Activated T-helper 2 cell treated with anti-CD3 and anti-CD28 coated beads, Interferon-gamma antibody, Interleukin-2, Interleukin-4, amounts not matched to agents 10 μg/mL and 5 μg/mL and 100 μg/mL, durations not matched to agents 14 hours and 24 hours and 36 hours (primary cell): ENCODE results near the gene CHST14. TPM values are rescaled to one million over a fixed set of nuclear protein-coding genes. Genes with fewer than 3 reads are reported as not detected.
"Not testable (repeated sequence)": the region's sequence is repeated elsewhere in the genome, so short reads cannot be mapped to it uniquely, and the experiment has no call there.

Experiments
- DNase-seq: peaks from one replicate; pipeline ENCODE4 v3.0.0; 2021; ENCODE audit warnings: low spot score
- H3K27ac Mint-ChIP-seq: one replicate; pipeline ENCODE4 v1.8.0; 2021; ENCODE audit warnings: mixed read lengths
- H3K27me3 Mint-ChIP-seq: one replicate; pipeline ENCODE4 v1.8.0; 2021; ENCODE audit warnings: low read depth, mixed read lengths
- H3K36me3 Mint-ChIP-seq: one replicate; pipeline ENCODE4 v1.8.0; 2021; ENCODE audit warnings: low read depth, mixed read lengths
- H3K4me1 Mint-ChIP-seq: one replicate; pipeline ENCODE4 v1.8.0; 2021; ENCODE audit warnings: low read depth, mixed read lengths
- H3K4me3 Mint-ChIP-seq: one replicate; pipeline ENCODE4 v1.8.0; 2021; ENCODE audit warnings: low read depth, mild to moderate bottlenecking, moderate library complexity, mixed read lengths
- H3K9me3 Mint-ChIP-seq: one replicate; pipeline ENCODE4 v1.8.0; 2021; ENCODE audit warnings: mixed read lengths
- intact Hi-C: fragments of 100-400 bp; cut with micrococcal nuclease; formaldehyde crosslinking; loops from one replicate; pipeline ENCODE4 v1.15.1; 2023
- total RNA-seq: library from RNA; stranded (reverse); gene quantifications from 2 replicates; pipeline ENCODE4 v1.2.3, GENCODE V29; 2022

Gene CHST14
- total RNA-seq, 1 donor from 2014 or later = 11.8 TPM

DNA sequence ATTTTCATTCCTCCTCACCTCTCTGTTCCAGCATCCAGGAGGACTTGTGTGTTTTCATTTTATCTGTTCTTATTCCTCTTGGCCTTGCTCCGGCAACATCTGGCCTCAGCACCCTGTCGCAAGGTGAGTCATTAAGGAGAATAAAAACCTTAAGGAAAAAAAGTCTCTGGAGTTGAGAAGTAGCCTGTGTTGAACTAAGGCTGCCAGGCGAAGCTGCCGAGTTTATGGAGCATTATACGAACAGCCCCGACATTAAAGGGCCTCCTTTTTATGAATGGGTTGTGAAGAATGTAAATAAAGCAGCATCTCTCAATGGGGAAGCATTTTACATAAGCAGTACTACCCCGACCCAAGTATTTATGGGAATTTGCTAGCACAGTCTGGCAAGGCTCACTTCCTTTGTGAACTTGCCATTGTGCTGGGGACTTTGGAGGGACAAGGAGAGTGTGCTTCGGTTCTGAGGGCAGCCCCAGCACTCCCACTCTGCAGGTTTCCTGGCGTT lies 25.3 kb upstream of the CHST14 start:
- intact Hi-C loops = no loop called here
- DNase-seq = no peak
- peaks cover 34% of the 10 kb centered on the region for H3K4me1 Mint-ChIP-seq
- H3K27me3 Mint-ChIP-seq = peaks cover 16% of the 10 kb centered on the region
- peaks cover 17% of the 10 kb centered on the region for H3K36me3 Mint-ChIP-seq
- no peaks in the 10 kb centered on the region for H3K9me3 Mint-ChIP-seq
- H3K27ac Mint-ChIP-seq = no peak overlapping the region
- no peak overlapping the region for H3K4me3 Mint-ChIP-seq

DNA sequence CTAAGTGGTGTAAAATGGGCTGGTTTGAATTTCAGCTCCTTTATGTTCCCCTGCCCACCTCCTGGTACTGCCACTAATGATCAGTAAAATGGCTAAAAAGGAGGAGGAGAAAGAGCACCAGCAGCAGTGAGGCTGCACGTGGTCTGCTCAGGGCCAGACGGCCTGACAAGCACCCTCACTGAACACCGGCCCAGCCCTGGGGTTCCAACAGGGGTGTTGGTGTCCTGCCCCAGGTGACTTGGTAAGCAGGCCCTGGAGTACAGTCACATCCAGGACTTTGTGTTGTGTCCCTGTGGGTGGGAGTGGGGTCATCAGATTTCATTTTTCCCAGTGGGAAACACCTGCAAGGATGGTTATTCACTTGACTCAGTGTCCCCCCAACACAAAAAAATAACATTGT lies 24.6 kb upstream of the CHST14 start:
- DNase-seq = no peak
- Mint-ChIP-seq H3K4me1 (peaks cover 36% of the 10 kb centered on the region), H3K27ac (no peak overlapping the region), H3K27me3 (peaks cover 16% of the 10 kb centered on the region), H3K4me3 (no peak overlapping the region), H3K9me3 (no peaks in the 10 kb centered on the region), H3K36me3 (peaks cover 17% of the 10 kb centered on the region)
- intact Hi-C loops = no loop called here

DNA sequence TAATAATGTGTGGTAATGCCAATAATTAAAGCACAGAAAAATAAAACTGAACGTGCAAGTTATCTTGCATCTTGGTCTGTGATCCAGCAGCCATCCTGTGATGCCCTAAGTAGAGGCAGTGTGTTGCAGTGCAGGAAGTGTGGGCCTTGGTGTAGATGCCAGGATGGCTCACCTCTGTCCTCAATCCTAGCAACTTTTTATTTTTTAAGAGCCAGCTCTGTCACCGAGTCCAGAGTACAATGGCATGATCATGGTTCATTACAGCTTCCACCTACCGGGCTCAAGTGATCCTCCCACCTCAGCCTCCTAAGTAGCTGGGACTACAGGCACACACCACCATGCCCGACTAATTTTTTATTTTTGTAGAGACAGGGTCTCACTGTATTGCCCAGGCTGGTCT lies 22.4 kb upstream of the CHST14 start:
- no peak overlapping the region for H3K27ac Mint-ChIP-seq
- H3K4me1 Mint-ChIP-seq = peaks cover 47% of the 10 kb centered on the region
- H3K27me3 Mint-ChIP-seq = peaks cover 6% of the 10 kb centered on the region

DNA sequence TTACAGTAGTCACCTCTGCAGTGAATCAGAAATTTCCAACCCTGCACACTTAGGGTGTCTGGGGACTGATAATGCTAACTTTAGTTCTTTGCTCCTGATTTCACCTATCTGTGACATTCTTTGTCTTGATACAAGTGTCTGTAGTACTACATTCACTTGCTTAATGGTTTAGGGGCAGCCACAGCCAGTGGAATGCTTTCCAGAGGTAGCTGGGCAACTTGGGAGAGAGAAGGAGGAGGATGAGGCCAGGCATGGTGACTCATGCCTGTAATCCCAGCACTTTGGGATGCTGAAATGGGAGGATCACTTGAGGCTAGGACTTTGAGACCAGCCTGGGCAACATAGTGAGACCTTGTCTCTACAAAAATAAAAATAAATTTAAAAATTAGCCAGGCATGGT lies 21.5 kb upstream of the CHST14 start:
- intact Hi-C loops = no loop called here
- Mint-ChIP-seq H3K4me1 (peaks cover 48% of the 10 kb centered on the region), H3K9me3 (no peaks in the 10 kb centered on the region), H3K27ac (no peak overlapping the region), H3K4me3 (no peak overlapping the region), H3K27me3 (no peaks in the 10 kb centered on the region), H3K36me3 (peaks cover 3% of the 10 kb centered on the region)
- no peak for DNase-seq

More for the DNA sequence above, 22.4 kb upstream of the CHST14 start:
- intact Hi-C loops = no loop called here
- DNase-seq = no peak
- no peak overlapping the region for H3K4me3 Mint-ChIP-seq
- peaks cover 10% of the 10 kb centered on the region for H3K36me3 Mint-ChIP-seq
- no peaks in the 10 kb centered on the region for H3K9me3 Mint-ChIP-seq

DNA sequence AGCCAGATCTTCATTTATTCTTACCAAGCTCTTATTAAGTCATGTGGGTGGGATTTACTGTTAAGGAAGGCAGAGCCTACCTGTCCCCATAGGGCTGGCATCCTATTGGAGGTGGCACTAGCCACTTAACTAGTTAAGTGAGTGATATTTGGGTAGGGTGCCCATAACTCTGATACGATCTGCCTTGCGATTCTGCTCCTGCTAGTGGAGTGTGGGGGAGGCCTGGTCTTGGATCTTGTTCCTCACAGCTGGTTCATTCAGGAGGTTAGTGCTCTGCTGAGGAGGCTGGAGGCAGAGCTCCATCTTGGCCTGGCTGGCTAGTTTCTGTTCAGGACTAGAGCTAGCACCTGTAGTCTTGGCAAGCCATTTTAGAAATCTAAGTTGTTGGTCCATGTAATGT lies 20.7 kb upstream of the CHST14 start:
- Mint-ChIP-seq H3K9me3 (no peaks in the 10 kb centered on the region), H3K4me1 (peaks cover 47% of the 10 kb centered on the region), H3K4me3 (no peak overlapping the region), H3K27ac (no peak overlapping the region), H3K27me3 (no peaks in the 10 kb centered on the region), H3K36me3 (peaks cover 3% of the 10 kb centered on the region)
- intact Hi-C loops = no loop called here
- DNase-seq = no peak

DNA sequence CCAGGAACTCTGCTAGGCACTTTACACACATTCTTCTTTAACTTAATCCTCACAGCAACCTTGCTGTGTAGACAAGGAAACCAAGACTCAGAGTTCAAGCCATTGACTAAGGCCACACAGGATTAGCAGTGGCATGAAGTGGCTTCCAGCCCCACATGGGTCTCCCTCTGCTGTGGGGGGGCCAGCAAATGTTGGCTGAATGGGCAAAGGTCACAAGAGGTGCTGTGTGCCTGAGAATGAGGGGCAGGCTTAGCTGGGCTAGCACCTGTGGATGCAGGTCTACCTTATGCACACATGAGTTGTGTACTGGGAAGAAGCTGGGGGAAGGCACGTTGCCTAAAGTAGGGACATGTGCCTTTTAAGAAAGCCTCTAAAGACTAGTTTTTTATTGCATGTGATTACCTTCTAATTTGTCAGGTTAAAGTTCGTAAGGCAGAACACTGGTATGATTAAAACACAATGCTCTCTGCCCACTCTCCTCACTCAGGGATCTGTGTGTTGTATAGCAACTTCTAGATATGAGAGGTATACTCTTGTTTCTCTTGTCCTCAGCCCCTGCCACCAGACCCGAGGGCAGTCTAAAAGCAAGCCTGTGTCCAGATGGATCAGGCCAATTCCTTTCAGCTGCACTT lies 19.1 kb upstream of the CHST14 start:
- H3K27me3 Mint-ChIP-seq = no peaks in the 10 kb centered on the region
- H3K9me3 Mint-ChIP-seq = no peaks in the 10 kb centered on the region
- intact Hi-C loops = no loop called here
- peak overlapping the region; percentile 54 for H3K27ac Mint-ChIP-seq
- no peak for DNase-seq
- peaks cover 52% of the 10 kb centered on the region for H3K4me1 Mint-ChIP-seq
- H3K36me3 Mint-ChIP-seq = peaks cover 3% of the 10 kb centered on the region
- no peak overlapping the region for H3K4me3 Mint-ChIP-seq

DNA sequence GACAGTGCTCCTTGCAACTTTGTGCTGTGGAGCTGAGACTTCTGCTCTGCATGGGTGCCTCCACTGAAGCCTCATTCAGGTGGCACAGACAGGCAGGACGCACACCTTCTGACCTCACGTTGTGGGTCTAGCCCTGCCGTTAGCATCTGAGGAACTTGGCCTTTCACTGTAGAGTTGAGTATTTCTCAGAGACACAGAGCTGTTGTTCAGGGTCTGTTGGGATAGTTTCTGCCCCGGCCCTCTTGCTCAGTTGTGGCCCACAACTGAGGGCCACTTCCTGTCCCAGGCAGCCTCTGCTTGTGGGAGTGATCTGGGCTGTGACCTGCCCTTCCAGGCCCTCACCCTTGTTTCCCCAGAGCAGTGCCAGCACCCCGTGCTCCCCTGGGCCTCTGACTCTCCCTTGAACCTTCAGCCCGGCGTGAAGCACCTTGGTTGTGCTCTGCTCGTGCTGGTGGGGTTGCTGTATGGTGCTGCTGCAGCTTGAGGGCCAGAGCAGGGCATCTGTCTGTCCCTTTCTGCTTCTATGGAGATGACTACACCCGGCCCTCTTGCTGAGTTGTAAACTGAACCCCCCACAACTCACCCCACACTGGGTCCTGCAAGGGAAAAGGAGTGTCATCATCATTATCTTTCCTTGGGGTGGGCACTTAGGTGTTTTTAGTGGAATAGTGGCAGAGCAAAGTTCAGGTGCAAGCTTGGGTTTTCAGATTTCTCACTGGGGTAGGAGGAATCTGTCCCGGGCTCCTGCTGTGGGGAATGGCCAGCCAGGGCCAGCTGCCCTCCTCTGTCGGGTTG lies 18.3 kb upstream of the CHST14 start:
- peak overlapping the region; percentile 63 for H3K27ac Mint-ChIP-seq
- no peak for DNase-seq
- no peaks in the 10 kb centered on the region for H3K27me3 Mint-ChIP-seq
- peaks cover 58% of the 10 kb centered on the region for H3K4me1 Mint-ChIP-seq
- H3K36me3 Mint-ChIP-seq = peaks cover 3% of the 10 kb centered on the region
- H3K9me3 Mint-ChIP-seq = no peaks in the 10 kb centered on the region
- peak overlapping the region; percentile 53 for H3K4me3 Mint-ChIP-seq
- intact Hi-C loops = no loop called here

DNA sequence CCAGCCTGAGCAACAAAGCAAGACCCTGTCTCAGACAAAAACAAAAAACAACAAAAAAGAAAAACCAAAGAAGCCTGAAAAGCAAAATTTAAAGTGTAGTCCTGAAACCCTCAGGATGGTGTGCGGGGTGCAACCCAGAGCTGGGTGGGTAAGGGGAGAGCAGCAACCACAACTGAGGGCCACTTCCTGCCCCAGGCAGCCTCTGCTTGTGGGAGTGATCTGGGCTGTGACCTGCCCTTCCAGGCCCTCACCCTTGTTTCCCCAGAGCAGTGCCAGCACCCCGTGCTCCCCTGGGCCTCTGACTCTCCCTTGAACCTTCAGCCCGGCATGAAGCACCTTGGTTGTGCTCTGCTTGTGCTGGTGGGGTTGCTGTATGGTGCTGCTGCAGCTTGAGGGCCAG lies 16.8 kb upstream of the CHST14 start:
- H3K27me3 Mint-ChIP-seq, H3K9me3 Mint-ChIP-seq, H3K36me3 Mint-ChIP-seq, intact Hi-C loops: not testable (repeated sequence)
- Mint-ChIP-seq H3K4me1 (peaks cover 55% of the 10 kb centered on the region), H3K4me3 (peak overlapping the region; percentile 14), H3K27ac (peak overlapping the region; percentile 39)
- DNase-seq = peak; percentile 36

DNA sequence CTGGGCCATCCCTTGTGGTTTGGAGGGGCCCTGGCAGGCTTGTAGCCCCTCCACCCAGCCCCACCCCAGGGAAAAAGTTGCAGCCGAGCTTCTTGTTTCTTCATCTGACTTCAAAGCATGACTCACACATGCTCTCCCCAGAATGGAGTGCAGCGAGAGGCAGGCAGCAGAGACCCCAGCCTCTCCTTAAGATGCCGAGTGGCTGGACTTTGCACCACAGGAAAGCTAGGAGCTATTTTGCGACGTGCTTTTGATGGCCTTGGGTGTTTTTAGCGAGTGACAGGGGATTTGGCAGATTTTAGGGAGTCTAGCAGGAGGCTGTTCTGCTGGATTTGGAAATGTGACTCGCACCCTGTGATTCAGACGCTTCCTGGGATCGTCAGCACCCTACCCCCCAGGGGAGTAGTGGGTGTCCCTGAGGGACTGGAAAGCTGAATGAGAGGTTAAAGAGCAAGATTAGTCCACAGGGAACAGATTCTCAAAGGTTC lies 15.8 kb upstream of the CHST14 start:
- H3K27ac Mint-ChIP-seq = peak overlapping the region; percentile 61
- H3K36me3 Mint-ChIP-seq = peaks cover 6% of the 10 kb centered on the region
- intact Hi-C loops = no loop called here
- H3K9me3 Mint-ChIP-seq = no peaks in the 10 kb centered on the region
- no peak for DNase-seq
- H3K4me1 Mint-ChIP-seq = peaks cover 52% of the 10 kb centered on the region
- no peak overlapping the region for H3K4me3 Mint-ChIP-seq
- H3K27me3 Mint-ChIP-seq = no peaks in the 10 kb centered on the region

DNA sequence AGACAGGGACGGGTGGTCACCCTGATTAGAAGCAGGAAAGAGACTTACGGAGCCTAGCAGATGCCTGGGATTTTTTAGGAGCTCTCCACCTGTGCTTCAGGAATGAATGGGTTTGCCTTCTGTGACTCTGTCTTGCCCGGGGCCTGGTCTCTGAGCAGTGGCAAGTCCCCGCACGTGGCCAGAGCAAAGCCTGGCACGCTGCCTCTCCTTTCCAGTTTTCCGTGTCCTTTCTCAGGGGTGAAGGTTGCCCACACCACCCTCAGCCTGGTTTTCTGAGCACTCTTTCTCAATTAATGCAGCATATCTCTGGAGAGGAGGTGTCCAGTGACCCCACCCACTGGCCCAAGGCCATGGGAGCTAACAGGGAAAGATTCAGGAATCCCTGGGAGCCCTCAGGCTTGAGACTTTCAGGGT lies 14.5 kb upstream of the CHST14 start:
- H3K4me1 Mint-ChIP-seq = peaks cover 47% of the 10 kb centered on the region

DNA sequence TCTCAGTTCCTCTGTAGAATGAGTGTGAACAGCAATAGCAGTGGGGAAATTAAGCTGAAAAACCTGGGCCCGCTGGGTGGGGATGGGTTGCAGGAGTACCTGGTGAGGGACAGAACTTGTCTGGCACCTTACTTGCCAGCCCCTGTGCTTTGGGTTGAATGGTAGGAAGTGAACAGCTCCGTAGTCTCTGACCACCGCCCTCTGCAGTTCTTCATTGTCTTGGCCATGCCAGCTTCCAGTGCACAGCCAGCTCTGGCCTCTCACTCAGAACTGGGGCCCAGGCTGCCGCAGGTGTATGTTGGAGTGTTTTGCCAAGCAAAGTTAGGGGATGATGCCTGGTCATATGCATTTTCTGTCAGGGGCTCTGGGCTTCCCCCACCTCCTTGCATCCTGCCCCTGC lies 14.0 kb upstream of the CHST14 start:
- H3K27ac Mint-ChIP-seq = no peak overlapping the region
- intact Hi-C loops = no loop called here
- H3K27me3 Mint-ChIP-seq = no peaks in the 10 kb centered on the region
- no peaks in the 10 kb centered on the region for H3K9me3 Mint-ChIP-seq
- no peak for DNase-seq
- H3K4me3 Mint-ChIP-seq = no peak overlapping the region
- H3K4me1 Mint-ChIP-seq = peaks cover 42% of the 10 kb centered on the region
- peaks cover 6% of the 10 kb centered on the region for H3K36me3 Mint-ChIP-seq

More for the DNA sequence above, 14.5 kb upstream of the CHST14 start:
- Mint-ChIP-seq H3K4me3 (no peak overlapping the region), H3K9me3 (no peaks in the 10 kb centered on the region), H3K27ac (no peak overlapping the region), H3K27me3 (no peaks in the 10 kb centered on the region), H3K36me3 (peaks cover 6% of the 10 kb centered on the region)
- intact Hi-C loops = no loop called here
- DNase-seq = no peak

DNA sequence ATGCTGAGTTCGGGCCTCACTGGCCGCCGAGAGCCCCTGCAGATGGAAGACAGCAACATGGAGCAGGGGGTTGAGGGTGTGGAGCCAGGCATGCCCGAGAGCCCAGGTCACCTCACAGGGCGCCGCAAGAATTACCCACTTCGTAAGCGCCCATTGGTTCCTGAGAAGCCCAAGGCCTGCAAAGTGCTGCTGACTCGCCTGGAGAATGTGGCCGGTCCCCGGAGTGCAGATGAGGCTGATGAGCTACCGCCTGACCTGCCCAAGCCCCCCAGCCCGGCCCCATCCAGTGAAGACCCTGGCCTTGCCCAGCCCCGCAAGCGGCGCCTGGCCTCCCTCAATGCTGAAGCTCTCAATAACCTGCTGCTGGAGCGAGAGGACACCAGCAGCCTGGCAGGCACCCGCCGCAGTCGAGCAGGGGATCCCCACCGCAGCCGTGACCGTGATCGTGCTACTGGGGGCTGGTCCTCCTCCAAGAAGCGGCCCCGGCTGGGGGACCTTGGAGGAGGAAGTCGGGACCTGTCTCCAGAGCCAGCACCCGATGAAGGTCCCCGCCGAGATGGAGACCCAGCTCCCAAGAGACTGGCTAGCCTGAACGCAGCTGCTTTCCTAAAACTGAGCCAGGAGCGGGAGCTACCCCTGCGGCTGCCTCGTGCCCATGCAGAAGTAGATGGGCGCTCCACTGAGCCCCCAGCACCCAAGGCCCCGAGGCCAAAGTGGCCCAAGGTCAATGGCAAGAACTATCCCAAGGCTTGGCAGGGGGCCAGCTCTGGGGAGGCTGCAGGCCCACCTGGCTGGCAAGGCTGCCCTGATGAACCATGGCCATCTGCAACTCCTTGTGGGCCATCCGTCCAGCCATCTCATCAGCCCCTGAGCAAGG lies 12.1 kb upstream of the CHST14 start:
- intact Hi-C loops = no loop called here
- no peak overlapping the region for H3K4me3 Mint-ChIP-seq
- no peaks in the 10 kb centered on the region for H3K27me3 Mint-ChIP-seq
- H3K27ac Mint-ChIP-seq = no peak overlapping the region
- no peaks in the 10 kb centered on the region for H3K9me3 Mint-ChIP-seq
- peaks cover 12% of the 10 kb centered on the region for H3K36me3 Mint-ChIP-seq
- peaks cover 22% of the 10 kb centered on the region for H3K4me1 Mint-ChIP-seq
- DNase-seq = no peak
